Body of pancreas (tissue), 4 donors: ENCODE measurements around the gene P3H3. TPM values are rescaled to one million over a fixed set of nuclear protein-coding genes. Genes with fewer than 3 reads are reported as not detected.

Source experiments
- ATAC-seq: fragments of 150-250 bp; one replicate; pipeline ENCODE4 v1.9.1; 2016
- DNase-seq, 4 donors: peaks; one replicate each; pipeline ENCODE4 v3.0.0-alpha.2; 2019
- H3K27ac ChIP-seq, 4 donors: fragments of 200-600 bp; sonication (generic); 1 replicate in 3 of 4; 2 replicates in 1 of 4; pipeline versions ENCODE4 v1.5.1 to v1.6.1; 2016 to 2019; ENCODE audit warnings: mild to moderate bottlenecking in 1 of 4, mixed read lengths in 1 of 4, moderate library complexity in 1 of 4
- H3K27me3 ChIP-seq, 2 donors: fragments of 200-600 bp; sonication (generic); one replicate each; pipeline ENCODE4 v1.6.0; 2016; ENCODE audit warnings: mild to moderate bottlenecking in 1 of 2
- H3K36me3 ChIP-seq, 2 donors: fragments of 200-600 bp; sonication (generic); replicated peaks in 1 of 2; 2 replicates each; pipeline ENCODE4 v1.5.1; 2016; ENCODE audit warnings: low read depth in 2 of 2; ENCODE audit not compliant: insufficient read depth in 1 of 2
- H3K4me1 ChIP-seq: fragments of 200-600 bp; sonication (generic); one replicate; pipeline ENCODE4 v1.6.0; 2016
- H3K4me3 ChIP-seq, 2 donors: fragments of 200-600 bp; sonication (generic); 1 replicate in 1 of 2; 2 replicates in 1 of 2; pipeline ENCODE4 v1.5.1; 2016 to 2019
- H3K9me3 ChIP-seq, 3 donors: fragments of 200-600 bp; sonication (generic); 1 replicate in 2 of 3; 2 replicates in 1 of 3; pipeline ENCODE4 v1.5.1; 2016
- POLR2A ChIP-seq, 3 donors: fragments of 450-650 bp; IDR thresholded peaks; one replicate each; pipeline ENCODE4 v1.6.1; 2016; ENCODE audit warnings: antibody characterized with exemption in 3 of 3, mild to moderate bottlenecking in 2 of 3
- WGBS, 2 donors: methylation state at CpG; one replicate each; pipeline ENCODE4 v1.1.5; 2017; 5-methylcytosine and 5-hydroxymethylcytosine counted together
- intact Hi-C: fragments of 100-400 bp; cut with DNase I; formaldehyde crosslinking; loops from one replicate; pipeline ENCODE4 v1.15.1; 2023
- total RNA-seq, 2 donors: library from RNA; depleted of rRNA; stranded (reverse); fragments of >200 nt; gene quantifications; one replicate each; pipeline ENCODE4 v1.1.0, GENCODE V29; 2016
- TF ChIP-seq, protein P1 (sequence below), 7 experiments: fragments of 450-650 bp in 4 of 7; fragments of 200-600 bp in 3 of 7; sonication (generic) in 3 of 7; IDR thresholded peaks; one replicate each; pipeline ENCODE4 v1.5.1; 2016 to 2019; ENCODE audit warnings: antibody characterized with exemption in 7 of 7

The P3H3 gene
- total RNA-seq, 2 donors from 2014 or later: 17.6 to 43.2 TPM

DNA sequence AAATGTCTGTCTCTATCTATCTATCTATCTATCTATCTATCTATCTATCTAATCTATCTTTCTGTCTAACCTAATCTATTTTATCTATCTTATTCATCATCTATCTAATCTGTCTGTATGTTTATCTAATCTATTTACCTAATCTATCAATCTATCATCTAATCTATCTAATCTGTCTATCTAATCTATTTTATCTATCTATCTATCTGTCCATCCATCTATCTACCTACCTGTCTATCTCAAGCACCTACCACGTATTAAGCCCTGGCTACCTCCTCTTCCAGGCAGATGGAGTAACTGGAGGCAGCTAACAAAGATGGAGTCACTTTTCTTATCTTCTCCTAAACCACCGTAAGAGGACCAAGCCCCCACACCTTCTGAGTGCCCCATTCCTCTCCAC is 33.1 kb upstream of the P3H3 start:
- intact Hi-C loops: no loop called here
- H3K27me3 ChIP-seq: no peaks in the 10 kb centered on the region
- no peaks in the 10 kb centered on the region for H3K9me3 ChIP-seq
- no peak overlapping the region for H3K4me3 ChIP-seq
- 44 to 47% methylated on average over 2 of the region's 2 CpGs for WGBS, 2 donors
- no peaks in the 10 kb centered on the region for H3K4me1 ChIP-seq
- H3K36me3 ChIP-seq: no peaks in the 10 kb centered on the region
- no peak for ATAC-seq
- H3K27ac ChIP-seq: no peak overlapping the region
- TF ChIP-seq, protein P1, sequence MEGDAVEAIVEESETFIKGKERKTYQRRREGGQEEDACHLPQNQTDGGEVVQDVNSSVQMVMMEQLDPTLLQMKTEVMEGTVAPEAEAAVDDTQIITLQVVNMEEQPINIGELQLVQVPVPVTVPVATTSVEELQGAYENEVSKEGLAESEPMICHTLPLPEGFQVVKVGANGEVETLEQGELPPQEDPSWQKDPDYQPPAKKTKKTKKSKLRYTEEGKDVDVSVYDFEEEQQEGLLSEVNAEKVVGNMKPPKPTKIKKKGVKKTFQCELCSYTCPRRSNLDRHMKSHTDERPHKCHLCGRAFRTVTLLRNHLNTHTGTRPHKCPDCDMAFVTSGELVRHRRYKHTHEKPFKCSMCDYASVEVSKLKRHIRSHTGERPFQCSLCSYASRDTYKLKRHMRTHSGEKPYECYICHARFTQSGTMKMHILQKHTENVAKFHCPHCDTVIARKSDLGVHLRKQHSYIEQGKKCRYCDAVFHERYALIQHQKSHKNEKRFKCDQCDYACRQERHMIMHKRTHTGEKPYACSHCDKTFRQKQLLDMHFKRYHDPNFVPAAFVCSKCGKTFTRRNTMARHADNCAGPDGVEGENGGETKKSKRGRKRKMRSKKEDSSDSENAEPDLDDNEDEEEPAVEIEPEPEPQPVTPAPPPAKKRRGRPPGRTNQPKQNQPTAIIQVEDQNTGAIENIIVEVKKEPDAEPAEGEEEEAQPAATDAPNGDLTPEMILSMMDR (IDR thresholded peaks at IDR 0.05): no peak
- no peak for TF ChIP-seq POLR2A (IDR thresholded peaks at IDR 0.05)
- no peak for DNase-seq

DNA sequence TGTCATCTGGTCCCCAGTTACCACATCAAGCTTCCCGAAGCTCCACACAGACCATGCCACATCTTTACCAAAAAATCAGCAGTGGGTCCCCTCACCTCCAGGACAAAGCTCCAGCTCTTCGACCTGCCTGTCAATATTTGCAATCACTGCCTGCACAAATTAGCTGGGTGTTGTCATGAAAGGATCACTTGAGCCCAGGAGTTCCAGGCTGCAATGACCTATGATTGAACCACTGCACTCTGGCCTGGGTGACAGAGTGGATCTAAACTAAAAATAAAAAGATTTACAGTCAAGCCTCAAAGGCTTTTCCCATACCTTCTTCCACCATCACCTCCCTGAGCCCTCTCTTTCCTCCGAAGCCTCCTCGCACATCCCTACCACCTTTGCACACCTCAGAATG is 31.6 kb upstream of the P3H3 start:
- WGBS, 2 donors: 81 to 82% methylated on average over 4 of the region's 4 CpGs
- no peaks in the 10 kb centered on the region for H3K4me1 ChIP-seq
- no peaks in the 10 kb centered on the region for H3K27me3 ChIP-seq
- no peak for TF ChIP-seq POLR2A (IDR thresholded peaks at IDR 0.05)
- TF ChIP-seq, protein P1 (IDR thresholded peaks at IDR 0.05): no peak
- H3K36me3 ChIP-seq: no peaks in the 10 kb centered on the region
- intact Hi-C loops: no loop called here
- no peak overlapping the region for H3K4me3 ChIP-seq
- ATAC-seq (no peak), DNase-seq (no peak)
- no peak overlapping the region for H3K27ac ChIP-seq
- H3K9me3 ChIP-seq: no peaks in the 10 kb centered on the region

DNA sequence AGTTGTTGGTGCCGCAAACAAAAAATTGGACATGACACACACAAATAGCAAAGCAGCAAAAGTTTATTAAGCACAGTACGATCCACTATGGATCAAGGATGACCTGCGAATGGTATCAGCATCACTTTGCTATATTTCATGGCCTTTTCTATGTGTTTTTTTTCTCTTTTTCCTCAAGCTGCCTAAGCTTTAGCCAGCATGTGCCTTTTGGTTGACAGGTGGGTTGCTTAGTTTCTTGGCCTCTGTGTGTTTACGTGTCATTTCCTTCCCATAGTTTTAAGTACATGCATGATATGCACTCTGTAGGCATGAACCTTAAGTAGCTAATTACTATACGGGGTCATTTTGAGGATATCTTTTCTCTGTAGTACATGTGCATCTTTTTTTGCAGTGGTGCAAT is 29.1 kb upstream of the P3H3 start:
- H3K4me1 ChIP-seq: no peaks in the 10 kb centered on the region
- H3K27ac ChIP-seq: no peak overlapping the region
- H3K4me3 ChIP-seq: no peak overlapping the region
- no peaks in the 10 kb centered on the region for H3K36me3 ChIP-seq
- intact Hi-C loops: no loop called here
- no peak for ATAC-seq
- no peaks in the 10 kb centered on the region for H3K9me3 ChIP-seq
- no peak for DNase-seq
- H3K27me3 ChIP-seq: no peaks in the 10 kb centered on the region
- 74 to 76% methylated on average over 5 of the region's 5 CpGs for WGBS, 2 donors
- no peak for TF ChIP-seq POLR2A (IDR thresholded peaks at IDR 0.05)
- TF ChIP-seq, protein P1 (IDR thresholded peaks at IDR 0.05): no peak

DNA sequence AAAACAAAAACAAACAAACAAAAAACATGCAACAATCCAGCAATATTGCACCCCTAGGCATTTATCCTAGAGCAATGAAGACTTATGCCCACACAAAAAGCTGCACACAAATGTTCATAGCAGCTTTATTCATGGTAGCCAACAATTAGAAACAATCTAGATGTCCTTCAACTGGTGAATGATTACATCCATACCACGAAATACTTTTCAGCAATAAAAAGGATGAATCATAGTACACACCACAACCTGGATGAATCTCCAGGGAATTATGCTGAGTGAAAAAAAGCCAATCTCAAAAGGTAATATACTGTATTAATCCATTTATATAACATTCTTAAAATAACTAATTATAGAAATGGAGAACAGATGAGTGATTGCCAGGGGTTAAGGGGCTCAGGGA is 21.0 kb upstream of the P3H3 start:
- H3K4me3 ChIP-seq: no peak overlapping the region
- no peak for ATAC-seq
- no peaks in the 10 kb centered on the region for H3K9me3 ChIP-seq
- intact Hi-C loops: no loop called here
- H3K36me3 ChIP-seq: no peaks in the 10 kb centered on the region
- TF ChIP-seq, protein P1 (IDR thresholded peaks at IDR 0.05): no peak
- no peak for TF ChIP-seq POLR2A (IDR thresholded peaks at IDR 0.05)
- H3K4me1 ChIP-seq: no peaks in the 10 kb centered on the region
- 32 to 41% methylated on average over 1 of the region's 1 CpG for WGBS, 2 donors
- H3K27me3 ChIP-seq: no peaks in the 10 kb centered on the region
- H3K27ac ChIP-seq: no peak overlapping the region
- DNase-seq: no peak

DNA sequence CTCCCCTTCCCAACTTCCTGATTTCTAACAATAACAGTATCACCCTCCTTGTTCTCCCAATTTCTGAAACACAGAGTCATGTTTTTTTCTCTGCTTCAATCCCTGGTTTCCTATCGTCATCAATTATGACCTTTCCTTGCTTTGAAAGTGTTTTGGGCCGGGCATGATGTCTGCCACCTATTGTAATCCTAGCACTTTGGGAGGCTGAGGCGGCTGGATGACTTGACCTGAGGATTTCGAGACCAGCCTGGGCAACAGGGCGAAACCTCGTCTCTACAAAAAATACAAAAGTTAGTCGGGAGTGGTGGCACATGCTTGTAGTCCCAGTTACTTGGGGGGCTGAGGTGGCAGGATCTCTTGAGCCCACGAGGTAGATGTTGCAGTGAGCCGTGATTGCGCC is 19.2 kb upstream of the P3H3 start:
- ATAC-seq: no peak
- H3K9me3 ChIP-seq: no peaks in the 10 kb centered on the region
- no peak for DNase-seq

More for the DNA sequence above, 19.2 kb upstream of the P3H3 start:
- TF ChIP-seq POLR2A (IDR thresholded peaks at IDR 0.05): no peak
- TF ChIP-seq, protein P1 (IDR thresholded peaks at IDR 0.05): no peak
- 70 to 72% methylated on average over 10 of the region's 10 CpGs for WGBS, 2 donors
- Histone ChIP-seq H3K27me3 (no peaks in the 10 kb centered on the region), H3K4me3 (no peak overlapping the region), H3K36me3 (no peaks in the 10 kb centered on the region), H3K27ac (no peak overlapping the region), H3K4me1 (no peaks in the 10 kb centered on the region)
- intact Hi-C loops: no loop called here
